IPS-20b (cell line): ENCODE measurements around the gene COL28A1.
A peak's percentile ranks its signal among the peaks of the same experiment; 100 is the strongest.
"Not testable (repeated sequence)": the region's sequence is repeated elsewhere in the genome, so short reads cannot be mapped to it uniquely, and the experiment has no call there.

Experiments
- H3K27ac ChIP-seq: one replicate; pipeline ENCODE4 v1.5.1; 2013; ENCODE audit warnings: low read length
- H3K27me3 ChIP-seq: 2 replicates; pipeline ENCODE4 v1.6.1; 2013; ENCODE audit warnings: mild to moderate bottlenecking, low read length, inconsistent platforms; ENCODE audit not compliant: insufficient read depth
- H3K36me3 ChIP-seq: 2 replicates; pipeline ENCODE4 v1.6.1; 2013; ENCODE audit warnings: low read depth, mild to moderate bottlenecking, inconsistent platforms, low read length, moderate library complexity; ENCODE audit not compliant: insufficient read depth
- H3K4me1 ChIP-seq: 2 replicates; pipeline ENCODE4 v1.6.1; 2013; ENCODE audit warnings: mild to moderate bottlenecking, control low read depth, inconsistent platforms, low read length, moderate library complexity; ENCODE audit not compliant: insufficient read depth
- H3K4me3 ChIP-seq: 2 replicates; pipeline ENCODE4 v1.5.1; 2013; ENCODE audit warnings: mild to moderate bottlenecking, low read length, inconsistent platforms
- H3K9ac ChIP-seq: 2 replicates; pipeline ENCODE4 v1.6.1; 2013; ENCODE audit warnings: low read depth, mild to moderate bottlenecking, inconsistent platforms, low read length, moderate library complexity
- H3K9me3 ChIP-seq: 2 replicates; pipeline ENCODE4 v1.6.1; 2013; ENCODE audit warnings: mild to moderate bottlenecking, low read depth, low read length, inconsistent platforms; ENCODE audit not compliant: insufficient read depth

Gene COL28A1

DNA sequence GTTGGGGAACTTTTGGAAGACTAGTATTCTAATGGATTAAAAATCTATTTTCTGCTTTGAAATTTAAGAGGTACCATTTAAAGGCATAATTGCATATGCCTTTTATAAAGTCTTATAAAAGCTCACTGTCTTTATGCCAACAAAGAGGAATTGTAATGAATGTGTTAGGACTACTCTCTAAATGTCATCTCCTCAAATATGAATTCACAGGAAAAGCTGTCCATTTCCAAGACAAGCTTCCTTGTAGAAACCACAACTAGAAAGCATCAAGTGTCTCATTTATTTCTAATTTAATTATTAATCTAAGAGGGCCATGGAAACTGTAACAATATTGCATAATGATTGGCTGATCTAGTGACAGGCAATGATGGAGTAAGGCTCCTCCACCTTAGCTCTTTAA, 130.2 kb downstream of the COL28A1 start:
- Histone ChIP-seq H3K4me1 (no peaks in the 10 kb centered on the region; the same call in 1 of the 2 replicates), H3K36me3 (no peaks in the 10 kb centered on the region), H3K9ac (no peak overlapping the region), H3K27ac (no peak overlapping the region), H3K27me3 (no peaks in the 10 kb centered on the region), H3K9me3 (peaks cover 12% of the 10 kb centered on the region), H3K4me3 (no peak overlapping the region)

DNA sequence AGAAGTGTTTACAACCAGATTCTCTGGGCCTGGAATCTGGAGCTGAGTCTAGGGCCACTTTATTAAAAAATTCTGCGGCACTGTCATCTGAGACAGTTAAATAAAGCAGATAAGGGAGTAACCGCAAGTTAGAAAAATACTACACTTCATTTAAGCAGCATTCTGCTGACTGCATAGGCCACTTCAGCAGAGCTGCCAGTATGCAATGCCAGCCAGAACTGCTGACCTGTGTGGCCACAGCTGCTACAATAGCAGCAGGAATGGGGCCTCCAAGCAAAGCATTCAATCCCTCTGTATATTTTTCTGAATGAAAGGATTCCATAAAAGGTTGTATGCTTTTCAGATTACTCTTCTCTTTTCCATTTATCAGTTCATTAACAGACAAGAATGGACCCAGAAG, 136.0 kb downstream of the COL28A1 start:
- no peaks in the 10 kb centered on the region; the same call in 1 of the 2 replicates for H3K4me1 ChIP-seq
- no peaks in the 10 kb centered on the region for H3K27me3 ChIP-seq
- H3K4me3 ChIP-seq: no peak overlapping the region
- H3K9ac ChIP-seq: no peak overlapping the region
- H3K36me3 ChIP-seq: no peaks in the 10 kb centered on the region
- no peak overlapping the region for H3K27ac ChIP-seq
- H3K9me3 ChIP-seq: no peaks in the 10 kb centered on the region

DNA sequence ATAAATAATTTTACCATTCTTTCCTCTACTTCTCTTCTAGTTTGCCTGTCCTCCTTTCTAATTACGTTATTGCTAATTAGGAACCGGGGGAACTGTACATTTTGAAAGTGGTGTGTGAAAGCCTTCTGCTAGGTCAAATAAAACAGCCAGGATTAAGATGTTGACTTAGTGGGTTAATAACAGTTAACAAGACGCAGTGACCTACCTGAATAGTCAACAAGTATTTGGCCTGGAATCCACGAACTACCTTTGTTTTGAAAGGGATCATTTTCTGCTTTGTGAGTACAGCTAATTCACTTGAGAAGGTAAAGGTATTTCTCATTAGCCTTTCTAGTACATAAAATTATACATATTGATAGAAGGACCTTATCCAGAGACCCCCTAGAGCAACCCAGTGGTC, 139.9 kb downstream of the COL28A1 start:
- no peaks in the 10 kb centered on the region for H3K36me3 ChIP-seq
- no peak overlapping the region for H3K4me3 ChIP-seq
- H3K27me3 ChIP-seq: no peaks in the 10 kb centered on the region
- no peaks in the 10 kb centered on the region for H3K4me1 ChIP-seq
- no peak overlapping the region for H3K9ac ChIP-seq
- H3K9me3 ChIP-seq: no peaks in the 10 kb centered on the region
- no peak overlapping the region for H3K27ac ChIP-seq

GRCh38 chr7:7388164-7388563, 147.5 kb downstream of the COL28A1 start:
- not testable (repeated sequence) for H3K4me1 ChIP-seq, H3K36me3 ChIP-seq, H3K4me3 ChIP-seq, H3K27ac ChIP-seq, H3K27me3 ChIP-seq, H3K9ac ChIP-seq, H3K9me3 ChIP-seq

GRCh38 chr7:7385421-7385820, 150.3 kb downstream of the COL28A1 start:
- Histone ChIP-seq H3K9ac (no peak overlapping the region), H3K36me3 (no peaks in the 10 kb centered on the region), H3K4me3 (no peak overlapping the region), H3K27ac (no peak overlapping the region), H3K9me3 (no peaks in the 10 kb centered on the region), H3K4me1 (no peaks in the 10 kb centered on the region), H3K27me3 (no peaks in the 10 kb centered on the region)

DNA sequence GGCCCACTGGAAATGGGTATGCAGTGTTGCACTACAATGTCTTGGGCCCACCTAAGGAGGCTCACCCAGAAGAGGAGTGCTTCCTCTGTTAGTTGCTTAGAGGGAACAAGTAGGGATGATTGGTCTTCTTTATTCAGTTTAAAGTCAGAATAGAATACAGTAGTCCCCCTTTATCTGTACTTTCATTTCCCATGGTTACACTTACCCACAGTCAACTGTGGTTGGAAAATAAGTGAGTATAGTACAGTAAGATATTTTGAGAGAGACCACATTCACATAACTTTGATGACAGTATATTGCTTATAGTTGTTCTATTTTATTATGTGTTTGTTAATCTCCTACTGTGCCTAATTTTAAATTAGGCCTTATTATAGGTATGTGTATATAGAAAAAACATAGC, 151.4 kb downstream of the COL28A1 start:
- H3K9me3 ChIP-seq: no peaks in the 10 kb centered on the region
- H3K4me1 ChIP-seq: no peaks in the 10 kb centered on the region
- no peaks in the 10 kb centered on the region for H3K36me3 ChIP-seq
- no peak overlapping the region for H3K9ac ChIP-seq
- no peaks in the 10 kb centered on the region for H3K27me3 ChIP-seq
- no peak overlapping the region for H3K27ac ChIP-seq
- H3K4me3 ChIP-seq: no peak overlapping the region

- no peaks in the 10 kb centered on the region for H3K9me3 ChIP-seq
- no peak overlapping the region for H3K27ac ChIP-seq
- H3K4me3 ChIP-seq: no peak overlapping the region
- H3K27me3 ChIP-seq: no peaks in the 10 kb centered on the region
- H3K36me3 ChIP-seq: no peaks in the 10 kb centered on the region
- no peak overlapping the region for H3K9ac ChIP-seq
- no peaks in the 10 kb centered on the region for H3K4me1 ChIP-seq
Observed at GRCh38 chr7:7375538-7375937, 160.1 kb downstream of the COL28A1 start.

DNA sequence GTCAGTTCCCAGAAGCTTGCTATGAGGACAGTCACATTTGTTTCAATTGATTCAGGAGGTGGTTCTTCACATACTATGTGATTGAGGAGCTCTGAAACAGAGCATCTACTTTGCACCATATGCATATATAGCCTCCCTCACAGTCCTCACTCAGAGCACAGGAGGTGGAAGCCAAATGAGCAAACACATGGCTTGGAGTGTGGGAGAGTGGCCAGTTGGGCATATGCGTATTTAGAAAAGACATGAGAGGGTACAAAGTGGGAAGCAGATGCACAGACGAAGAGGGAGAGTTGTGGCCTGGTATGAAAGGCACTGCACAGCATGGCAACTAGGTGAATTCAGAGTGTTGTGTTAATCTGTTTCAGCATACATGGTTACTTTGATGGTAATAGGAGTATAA, 165.6 kb downstream of the COL28A1 start:
- Histone ChIP-seq H3K4me3 (no peak overlapping the region), H3K27ac (no peak overlapping the region), H3K4me1 (no peaks in the 10 kb centered on the region; the same call in 1 of the 2 replicates), H3K36me3 (no peaks in the 10 kb centered on the region), H3K27me3 (no peaks in the 10 kb centered on the region), H3K9me3 (no peaks in the 10 kb centered on the region), H3K9ac (no peak overlapping the region)

- Histone ChIP-seq H3K36me3 (no peaks in the 10 kb centered on the region), H3K4me1 (no peaks in the 10 kb centered on the region; the same call in 1 of the 2 replicates), H3K27ac (no peak overlapping the region), H3K27me3 (no peaks in the 10 kb centered on the region), H3K9me3 (peaks cover 4% of the 10 kb centered on the region; the same call in 1 of the 2 replicates), H3K9ac (no peak overlapping the region), H3K4me3 (no peak overlapping the region)
Observed at GRCh38 chr7:7369134-7369533, 166.5 kb downstream of the COL28A1 start.

DNA sequence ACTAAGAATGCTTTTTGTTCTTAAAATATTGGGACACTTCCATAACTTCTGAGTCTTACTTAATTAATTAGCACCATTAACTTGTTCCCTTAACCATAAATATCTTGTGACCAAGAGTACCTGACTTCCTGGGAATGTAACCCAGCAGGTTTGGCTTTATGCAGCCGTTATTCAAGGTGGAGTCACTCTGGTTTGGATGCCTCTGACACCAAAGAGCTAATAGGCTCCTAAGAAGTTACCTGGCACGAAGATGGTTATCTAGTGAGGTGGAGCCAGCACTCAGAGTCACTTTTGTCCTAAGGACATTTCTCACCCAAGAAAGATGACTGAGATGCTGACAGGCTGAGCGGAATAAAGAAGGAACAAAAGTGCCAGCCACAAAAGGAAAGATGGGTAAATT, 181.0 kb downstream of the COL28A1 start:
- H3K9me3 ChIP-seq: peaks cover 17% of the 10 kb centered on the region
- no peaks in the 10 kb centered on the region for H3K27me3 ChIP-seq
- no peak overlapping the region for H3K4me3 ChIP-seq
- peaks cover 29% of the 10 kb centered on the region for H3K4me1 ChIP-seq
- no peak overlapping the region for H3K9ac ChIP-seq
- H3K27ac ChIP-seq: no peak overlapping the region
- H3K36me3 ChIP-seq: peaks cover 8% of the 10 kb centered on the region; the same call in 1 of the 2 replicates

DNA sequence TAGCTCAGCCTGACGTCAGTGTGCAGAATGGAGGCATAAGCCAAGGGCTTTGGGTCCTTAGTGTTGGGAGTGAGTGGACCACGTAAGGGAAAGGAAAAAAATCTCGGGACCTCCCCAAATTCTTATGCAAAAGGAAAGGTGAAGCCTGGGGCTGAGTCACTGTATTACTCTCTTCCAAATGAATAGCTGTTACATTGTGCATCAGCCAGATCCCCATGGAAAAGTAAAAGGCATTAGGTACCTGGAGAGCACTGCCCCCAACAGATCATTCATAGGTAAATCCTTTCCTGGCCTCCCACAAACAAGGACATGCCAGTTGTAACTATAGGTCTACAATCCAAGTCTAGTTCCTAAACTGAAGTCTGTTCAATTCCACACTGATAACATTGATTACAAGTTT, 182.8 kb downstream of the COL28A1 start:
- Histone ChIP-seq H3K27me3 (no peaks in the 10 kb centered on the region), H3K9ac (peak overlapping the region; percentile 65), H3K9me3 (peaks cover 17% of the 10 kb centered on the region), H3K36me3 (peaks cover 8% of the 10 kb centered on the region; the same call in 1 of the 2 replicates), H3K27ac (peak overlapping the region; percentile 77), H3K4me1 (peaks cover 33% of the 10 kb centered on the region), H3K4me3 (peak overlapping the region; percentile 36)

DNA sequence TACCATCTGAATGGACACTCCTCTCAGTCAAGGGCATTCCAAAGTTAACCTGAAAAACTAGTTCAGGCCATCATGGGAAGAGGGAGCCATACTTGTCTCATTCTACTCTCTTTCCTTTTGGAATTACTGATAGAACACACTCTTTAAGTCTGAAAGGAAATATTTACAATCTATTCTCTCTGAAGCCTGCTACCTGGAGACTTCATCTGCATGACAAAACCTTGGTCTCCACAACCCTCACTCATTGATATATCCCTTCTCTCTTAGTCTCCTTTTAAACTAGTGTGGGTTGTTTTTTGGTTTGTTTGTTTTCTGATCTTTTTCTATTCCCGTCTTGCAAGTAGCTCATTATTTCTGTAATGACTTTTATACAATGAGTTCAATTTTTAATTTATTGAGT, 183.8 kb downstream of the COL28A1 start:
- H3K4me3 ChIP-seq: peak overlapping the region; percentile 34
- H3K9me3 ChIP-seq: peaks cover 17% of the 10 kb centered on the region
- H3K36me3 ChIP-seq: peaks cover 8% of the 10 kb centered on the region; the same call in 1 of the 2 replicates
- H3K4me1 ChIP-seq: peaks cover 43% of the 10 kb centered on the region
- H3K27ac ChIP-seq: peak overlapping the region; percentile 52
- no peaks in the 10 kb centered on the region for H3K27me3 ChIP-seq
- peak overlapping the region; percentile 65; the same call in 1 of the 2 replicates for H3K9ac ChIP-seq
